WTC11 (cell line): Measurements from ENCODE around the gene RPS4Y1. TPM values are rescaled to one million over a fixed set of nuclear protein-coding genes. Genes with fewer than 3 reads are reported as not detected.

Experiments
- ATAC-seq: fragments of 200-7000 bp; cut with Tn5 transposase; 2 replicates; pipeline ENCODE4 v1.10.0; 2021; ENCODE audit warnings: mild to moderate bottlenecking, moderate library complexity
- CTCF ChIA-PET: fragments of 300-600 bp; sonication (Branson Sonifier 250); formaldehyde crosslinking; loops from one replicate; lab custom pipeline; 2021; ENCODE audit warnings: antibody characterized with exemption; lab: Charles Lee
- POLR2A ChIA-PET: fragments of 350-600 bp; sonication (Branson Sonifier 250); formaldehyde crosslinking; loops from one replicate; lab custom pipeline; 2021; ENCODE audit warnings: antibody characterized with exemption; lab: Charles Lee
- DNase-seq: peaks from one replicate; pipeline ENCODE4 v3.0.0; 2021; ENCODE audit warnings: low spot score
- H3K27ac Mint-ChIP-seq: 2 replicates; pipeline ENCODE4 v1.8.0; 2021; ENCODE audit warnings: mixed read lengths
- H3K27me3 Mint-ChIP-seq: 2 replicates; pipeline ENCODE4 v1.8.0; 2021; ENCODE audit warnings: low read depth, mild to moderate bottlenecking, moderate library complexity, mixed read lengths
- H3K36me3 Mint-ChIP-seq: 2 replicates; pipeline ENCODE4 v1.8.0; 2021; ENCODE audit warnings: mixed read lengths
- H3K4me1 Mint-ChIP-seq: 2 replicates; pipeline ENCODE4 v1.8.0; 2022; ENCODE audit warnings: mixed read lengths
- H3K4me3 Mint-ChIP-seq: 2 replicates; pipeline ENCODE4 v1.8.0; 2021; ENCODE audit warnings: mild to moderate bottlenecking, moderate library complexity, mixed read lengths
- H3K9me3 Mint-ChIP-seq: 2 replicates; pipeline ENCODE4 v1.8.0; 2021; ENCODE audit warnings: mixed read lengths
- ARID4B ChIP-seq: sonication (generic); formaldehyde crosslinking; IDR thresholded peaks from 2 replicates; pipeline ENCODE4 v1.8.0; 2023; ENCODE audit warnings: missing genetic modification reagents, mild to moderate bottlenecking, borderline replicate concordance
- ATF6 ChIP-seq: sonication (generic); formaldehyde crosslinking; IDR thresholded peaks from 2 replicates; pipeline ENCODE4 v1.8.1; 2023; ENCODE audit warnings: mild to moderate bottlenecking, missing genetic modification reagents
- CBFB ChIP-seq: sonication (generic); formaldehyde crosslinking; IDR thresholded peaks from 2 replicates; pipeline ENCODE4 v1.8.1; 2022; ENCODE audit warnings: mild to moderate bottlenecking, low read depth, missing genetic modification reagents
- EMX1 ChIP-seq: fragments of 250-450 bp; sonication (Bioruptor Pico); IDR thresholded peaks from 2 replicates; pipeline ENCODE4 v1.8.0; 2021; ENCODE audit warnings: mild to moderate bottlenecking
- GABPB1 ChIP-seq: sonication (generic); formaldehyde crosslinking; IDR thresholded peaks from 2 replicates; pipeline ENCODE4 v1.8.1; 2023; ENCODE audit warnings: mild to moderate bottlenecking, missing genetic modification reagents
- IRF1 ChIP-seq: sonication (generic); formaldehyde crosslinking; IDR thresholded peaks from 2 replicates; pipeline ENCODE4 v1.8.0; 2023; ENCODE audit warnings: missing genetic modification reagents
- JAZF1 ChIP-seq: fragments of 250-450 bp; sonication (Bioruptor Pico); IDR thresholded peaks from 2 replicates; pipeline ENCODE4 v1.9.0; 2021; ENCODE audit warnings: moderate library complexity, mild to moderate bottlenecking, inconsistent platforms
- NR1H2 ChIP-seq: sonication (generic); formaldehyde crosslinking; IDR thresholded peaks from 2 replicates; pipeline ENCODE4 v1.9.0; 2021; ENCODE audit warnings: mild to moderate bottlenecking, moderate library complexity, missing genetic modification reagents
- NR2C2 ChIP-seq: sonication (generic); formaldehyde crosslinking; IDR thresholded peaks from 2 replicates; pipeline ENCODE4 v1.8.0; 2022; ENCODE audit warnings: mild to moderate bottlenecking, missing genetic modification reagents
- NR3C1 ChIP-seq: sonication (generic); formaldehyde crosslinking; conservative IDR thresholded peaks from 2 replicates; pipeline ENCODE4 v1.8.1; 2023; ENCODE audit warnings: low read depth, mild to moderate bottlenecking, missing genetic modification reagents
- PREB ChIP-seq: sonication (generic); formaldehyde crosslinking; IDR thresholded peaks from 2 replicates; pipeline ENCODE4 v1.8.1; 2022; ENCODE audit warnings: mild to moderate bottlenecking, missing genetic modification reagents, moderate library complexity, borderline replicate concordance
- RORB ChIP-seq: fragments of 250-450 bp; sonication (Bioruptor Pico); IDR thresholded peaks from 2 replicates; pipeline ENCODE4 v1.9.0; 2021; ENCODE audit warnings: mild to moderate bottlenecking
- SMAD3 ChIP-seq: sonication (generic); formaldehyde crosslinking; IDR thresholded peaks from 2 replicates; pipeline ENCODE4 v1.8.0; 2022; ENCODE audit warnings: missing genetic modification reagents, mild to moderate bottlenecking, borderline replicate concordance
- SOX15 ChIP-seq: fragments of 250-450 bp; sonication (Bioruptor Pico); IDR thresholded peaks from 2 replicates; pipeline ENCODE4 v1.9.0; 2021; ENCODE audit warnings: mild to moderate bottlenecking
- SP1 ChIP-seq: sonication (generic); formaldehyde crosslinking; conservative IDR thresholded peaks from 2 replicates; pipeline ENCODE4 v1.8.1; 2022; ENCODE audit warnings: missing genetic modification reagents
- TP53 ChIP-seq: sonication (generic); formaldehyde crosslinking; IDR thresholded peaks from 2 replicates; pipeline ENCODE4 v1.8.1; 2023; ENCODE audit warnings: mild to moderate bottlenecking, missing genetic modification reagents
- USF1 ChIP-seq: sonication (generic); formaldehyde crosslinking; IDR thresholded peaks from 2 replicates; pipeline ENCODE4 v1.8.0; 2022; ENCODE audit warnings: mild to moderate bottlenecking, missing genetic modification reagents
- USF2 ChIP-seq: sonication (generic); formaldehyde crosslinking; IDR thresholded peaks from 2 replicates; pipeline ENCODE4 v1.8.1; 2023; ENCODE audit warnings: mild to moderate bottlenecking, missing genetic modification reagents, moderate library complexity
- ZBTB21 ChIP-seq: sonication (generic); formaldehyde crosslinking; IDR thresholded peaks from 2 replicates; pipeline ENCODE4 v1.8.1; 2023; ENCODE audit warnings: mild to moderate bottlenecking, missing genetic modification reagents, borderline replicate concordance
- ZNF121 ChIP-seq: sonication (generic); formaldehyde crosslinking; IDR thresholded peaks from 2 replicates; pipeline ENCODE4 v1.8.0; 2023; ENCODE audit warnings: missing genetic modification reagents
- ZNF263 ChIP-seq: sonication (generic); formaldehyde crosslinking; IDR thresholded peaks from 2 replicates; pipeline ENCODE4 v1.8.1; 2022; ENCODE audit warnings: low read depth, mild to moderate bottlenecking, moderate library complexity, missing genetic modification reagents
- ZNF317 ChIP-seq: sonication (generic); formaldehyde crosslinking; IDR thresholded peaks from 2 replicates; pipeline ENCODE4 v1.8.1; 2023; ENCODE audit warnings: low read depth, mild to moderate bottlenecking, moderate library complexity, missing genetic modification reagents, borderline replicate concordance
- ZNF396 ChIP-seq: fragments of 250-450 bp; sonication (Bioruptor Pico); IDR thresholded peaks from 2 replicates; pipeline ENCODE4 v1.8.0; 2021; ENCODE audit warnings: mild to moderate bottlenecking, moderate library complexity, borderline replicate concordance
- ZNF671 ChIP-seq: fragments of 250-450 bp; sonication (Bioruptor Pico); IDR thresholded peaks from 2 replicates; pipeline ENCODE4 v1.8.0; 2021; ENCODE audit warnings: mild to moderate bottlenecking
- total RNA-seq: library from RNA; stranded (reverse); gene quantifications from 3 replicates; pipeline ENCODE4 v1.2.3, GENCODE V29; 2021

Gene RPS4Y1
- total RNA-seq, 1 experiment from 2014 or later = 182 TPM

- no peak overlapping the region for H3K4me3 Mint-ChIP-seq
- peaks cover 10% of the 10 kb centered on the region for H3K9me3 Mint-ChIP-seq
- H3K27me3 Mint-ChIP-seq = no peaks in the 10 kb centered on the region; the same call in 1 of the 2 replicates
- TF ChIP-seq ATF6 (CRISPR knock-in tag) (no peak), USF2 (CRISPR knock-in tag) (no peak), GABPB1 (CRISPR knock-in tag) (no peak), ZNF263 (CRISPR knock-in tag) (no peak), ZNF396 (no peak), ARID4B (CRISPR knock-in tag) (no peak), EMX1 (CRISPR knock-in tag) (no peak), ZNF671 (CRISPR knock-in tag) (no peak), JAZF1 (CRISPR knock-in tag) (no peak), NR3C1 (no peak)
- ChIA-PET POLR2A (no interaction called here), CTCF (no interaction called here)
- peaks cover 22% of the 10 kb centered on the region for H3K4me1 Mint-ChIP-seq
- DNase-seq (no peak), ATAC-seq (peak; percentile 81)
- peaks cover 2% of the 10 kb centered on the region; the same call in 1 of the 2 replicates for H3K36me3 Mint-ChIP-seq
- H3K27ac Mint-ChIP-seq = no peak overlapping the region
Observed at GRCh38 chrY:2828497-2828896, 12.9 kb upstream of the RPS4Y1 start.

GRCh38 chrY:2835230-2835629 lies 6.2 kb upstream of the RPS4Y1 start:
- ATAC-seq (no peak), DNase-seq (no peak)
- POLR2A ChIA-PET = no interaction called here
- CTCF ChIA-PET = no interaction called here
- no peak overlapping the region for H3K4me3 Mint-ChIP-seq
- peaks cover 11% of the 10 kb centered on the region for H3K4me1 Mint-ChIP-seq
- peaks cover 2% of the 10 kb centered on the region; the same call in 1 of the 2 replicates for H3K36me3 Mint-ChIP-seq
- no peaks in the 10 kb centered on the region; the same call in 1 of the 2 replicates for H3K27me3 Mint-ChIP-seq
- peaks cover 10% of the 10 kb centered on the region for H3K9me3 Mint-ChIP-seq
- no peak overlapping the region for H3K27ac Mint-ChIP-seq
- no peak for TF ChIP-seq ZNF317 (CRISPR knock-in tag)
- no peak for TF ChIP-seq ZBTB21 (CRISPR knock-in tag)
- no peak for TF ChIP-seq IRF1
- no peak for TF ChIP-seq NR1H2 (CRISPR knock-in tag)
- no peak for TF ChIP-seq SMAD3 (CRISPR knock-in tag)
- TF ChIP-seq RORB = no peak
- TF ChIP-seq SOX15 (CRISPR knock-in tag) = no peak
- no peak for TF ChIP-seq CBFB
- no peak for TF ChIP-seq SP1 (CRISPR knock-in tag)
- TF ChIP-seq USF1 (CRISPR knock-in tag) = no peak
- TF ChIP-seq NR2C2 = no peak
- TF ChIP-seq TP53 (CRISPR knock-in tag) = no peak
- TF ChIP-seq PREB = no peak
- TF ChIP-seq ZNF121 (CRISPR knock-in tag) = no peak
- TF ChIP-seq, all 79 proteins: peak for 0
